K562 (cell line): Measurements from ENCODE around the gene MCL1. TPM values are rescaled to one million over a fixed set of nuclear protein-coding genes. Genes with fewer than 3 reads are reported as not detected.

Experiments
- ADNP ChIP-seq: fragments of 200-800 bp; sonication (Bioruptor generic); IDR thresholded peaks from 2 replicates; pipeline ENCODE4 v1.6.1; 2016; ENCODE audit warnings: missing genetic modification characterization, missing compliant biosample characterization
- CHD2 ChIP-seq: IDR thresholded peaks from 2 replicates; pipeline ENCODE4 v1.6.1; 2011; ENCODE audit warnings: low read depth, low read length
- EP300 ChIP-seq: IDR thresholded peaks from 2 replicates; pipeline ENCODE4 v1.6.1; 2012; ENCODE audit warnings: low read length, improper control_type of control experiment
- GTF2A2 ChIP-seq: IDR thresholded peaks from 2 replicates; pipeline ENCODE4 v1.6.1; 2016; ENCODE audit warnings: mild to moderate bottlenecking, missing genetic modification characterization, missing compliant biosample characterization
- HDAC6 ChIP-seq: IDR thresholded peaks from 2 replicates; pipeline ENCODE4 v1.6.1; 2012; ENCODE audit warnings: low read depth, mild to moderate bottlenecking, control low read depth, inconsistent platforms, low read length, moderate library complexity
- HMGXB4 ChIP-seq: sonication (generic); formaldehyde crosslinking; IDR thresholded peaks from 2 replicates; pipeline ENCODE4 v1.8.1; 2023; ENCODE audit warnings: mild to moderate bottlenecking, missing genetic modification reagents
- NCOA6 ChIP-seq: fragments of 450-650 bp; IDR thresholded peaks from 2 replicates; pipeline ENCODE4 v1.6.1; 2017; ENCODE audit warnings: mild to moderate bottlenecking
- SREBF1 ChIP-seq: fragments of 150-350 bp; IDR thresholded peaks from 2 replicates; pipeline ENCODE4 v1.6.1; 2014; ENCODE audit warnings: antibody characterized with exemption, low read depth, low read length, borderline replicate concordance
- SREBF2 ChIP-seq: sonication (generic); formaldehyde crosslinking; IDR thresholded peaks from 2 replicates; pipeline ENCODE4 v1.4.0; 2020; ENCODE audit warnings: mild to moderate bottlenecking, missing genetic modification reagents
- SRSF1 ChIP-seq: fragments of 200-400 bp; formaldehyde crosslinking; IDR thresholded peaks from 2 replicates; pipeline ENCODE4 v1.6.1; 2017; ENCODE audit warnings: mild to moderate bottlenecking, low read depth, low read length, moderate library complexity
- ZBTB1 ChIP-seq: sonication (generic); formaldehyde crosslinking; IDR thresholded peaks from 2 replicates; pipeline ENCODE4 v1.8.1; 2023; ENCODE audit warnings: missing genetic modification reagents, low read depth, mild to moderate bottlenecking, borderline replicate concordance
- ZNF175 ChIP-seq: fragments of 200-800 bp; sonication (Bioruptor generic); IDR thresholded peaks from 2 replicates; pipeline ENCODE4 v1.6.1; 2016; ENCODE audit warnings: low read depth, mild to moderate bottlenecking, missing genetic modification characterization, missing compliant biosample characterization
- ZNF695 ChIP-seq: fragments of 450-650 bp; formaldehyde crosslinking; IDR thresholded peaks from 2 replicates; pipeline ENCODE4 v1.4.0; 2020; ENCODE audit warnings: mild to moderate bottlenecking, moderate library complexity
- polyA plus RNA-seq, 8 experiments: library from polyadenylated mRNA; depleted of rRNA in 4 of 8; stranded (reverse) in 5 of 8; unstranded in 3 of 8; fragments of >200 nt; fragmentation: Nextera tagmentation in 2 of 8; fragmentation: Illumina TruSeq in 1 of 8; extraction: Ambion mirVana in 2 of 8; extraction: Trizol in 1 of 8; gene quantifications; 2 replicates each; pipeline versions ENCODE4 v1.2.1 to v1.2.3, GENCODE V29; 2011 to 2014; ENCODE audit warnings: inconsistent platforms in 1 of 8, missing spikeins in 1 of 8
- total RNA-seq, 7 experiments: library from RNA; depleted of rRNA in 6 of 7; stranded (reverse); fragments of >200 nt in 6 of 7; fragmentation: Illumina TruSeq in 2 of 7; extraction: Trizol in 2 of 7; gene quantifications; 2 replicates each; pipeline versions ENCODE4 v1.2.1 to v1.2.3, GENCODE V29; 2011 to 2021; ENCODE audit warnings: low replicate concordance in 1 of 7
- TF ChIP-seq, protein P1 (sequence below): fragments of 450-650 bp; IDR thresholded peaks from 2 replicates; pipeline ENCODE4 v1.6.1; 2016; ENCODE audit warnings: mild to moderate bottlenecking, moderate library complexity

Gene MCL1
- total and polyA plus RNA-seq, 9 of the 15 experiments (the other 6 are each of a cell fraction or from before 2014, with no cell fraction given) = 27.1 to 224 (median 138) TPM

DNA sequence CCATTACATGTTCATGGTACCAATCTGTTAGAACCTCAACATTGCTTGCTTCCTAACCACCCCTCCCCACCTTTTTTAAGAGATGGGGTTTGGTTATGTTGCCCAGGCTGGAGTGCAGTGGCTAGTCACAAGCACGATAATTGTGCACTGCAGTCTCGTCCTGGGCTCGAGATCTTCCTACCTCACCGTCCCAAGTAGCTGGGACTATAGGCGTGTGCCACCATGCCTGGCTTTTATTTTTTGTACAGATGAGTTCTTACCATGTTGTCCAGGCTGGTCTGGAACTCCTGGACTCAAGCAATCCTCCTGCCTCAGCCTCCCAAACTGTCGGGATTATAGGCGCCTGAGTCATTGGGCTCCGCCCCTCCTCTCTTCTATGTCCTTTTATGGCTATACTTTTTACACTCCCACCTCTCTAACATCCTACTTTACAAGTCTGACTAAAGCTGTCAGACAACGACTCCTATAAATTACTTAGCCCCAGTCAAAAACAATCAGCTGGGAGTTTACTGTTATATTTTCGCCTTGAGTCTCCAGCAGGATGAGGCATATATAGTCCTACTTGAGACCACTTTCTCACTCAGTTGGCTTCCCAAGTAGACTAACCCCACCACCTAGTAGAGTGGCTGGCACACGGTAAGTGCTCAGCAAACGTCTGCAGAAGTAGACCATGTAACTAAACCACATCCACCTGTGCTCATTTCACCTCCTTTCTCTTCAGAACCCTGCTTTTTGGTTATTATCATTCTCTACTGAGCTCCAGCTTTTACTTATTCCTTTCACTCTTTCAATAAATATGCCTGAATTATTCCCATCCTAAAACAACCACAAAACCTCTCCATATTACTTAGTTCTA, 36.2 kb upstream of the MCL1 start (continued):
- TF ChIP-seq SREBF2 (no peak), CHD2 (no peak), ZNF695 (CRISPR knock-in tag) (no peak), SREBF1 (no peak), SRSF1 (no peak), ZNF175 (CRISPR knock-in tag) (peak; percentile 96), HMGXB4 (no peak), HDAC6 (no peak), ADNP (tag) (peak; percentile 96), EP300 (peak; percentile 58), GTF2A2 (tag) (no peak), ZBTB1 (no peak), NCOA6 (no peak)
- TF ChIP-seq, protein P1, sequence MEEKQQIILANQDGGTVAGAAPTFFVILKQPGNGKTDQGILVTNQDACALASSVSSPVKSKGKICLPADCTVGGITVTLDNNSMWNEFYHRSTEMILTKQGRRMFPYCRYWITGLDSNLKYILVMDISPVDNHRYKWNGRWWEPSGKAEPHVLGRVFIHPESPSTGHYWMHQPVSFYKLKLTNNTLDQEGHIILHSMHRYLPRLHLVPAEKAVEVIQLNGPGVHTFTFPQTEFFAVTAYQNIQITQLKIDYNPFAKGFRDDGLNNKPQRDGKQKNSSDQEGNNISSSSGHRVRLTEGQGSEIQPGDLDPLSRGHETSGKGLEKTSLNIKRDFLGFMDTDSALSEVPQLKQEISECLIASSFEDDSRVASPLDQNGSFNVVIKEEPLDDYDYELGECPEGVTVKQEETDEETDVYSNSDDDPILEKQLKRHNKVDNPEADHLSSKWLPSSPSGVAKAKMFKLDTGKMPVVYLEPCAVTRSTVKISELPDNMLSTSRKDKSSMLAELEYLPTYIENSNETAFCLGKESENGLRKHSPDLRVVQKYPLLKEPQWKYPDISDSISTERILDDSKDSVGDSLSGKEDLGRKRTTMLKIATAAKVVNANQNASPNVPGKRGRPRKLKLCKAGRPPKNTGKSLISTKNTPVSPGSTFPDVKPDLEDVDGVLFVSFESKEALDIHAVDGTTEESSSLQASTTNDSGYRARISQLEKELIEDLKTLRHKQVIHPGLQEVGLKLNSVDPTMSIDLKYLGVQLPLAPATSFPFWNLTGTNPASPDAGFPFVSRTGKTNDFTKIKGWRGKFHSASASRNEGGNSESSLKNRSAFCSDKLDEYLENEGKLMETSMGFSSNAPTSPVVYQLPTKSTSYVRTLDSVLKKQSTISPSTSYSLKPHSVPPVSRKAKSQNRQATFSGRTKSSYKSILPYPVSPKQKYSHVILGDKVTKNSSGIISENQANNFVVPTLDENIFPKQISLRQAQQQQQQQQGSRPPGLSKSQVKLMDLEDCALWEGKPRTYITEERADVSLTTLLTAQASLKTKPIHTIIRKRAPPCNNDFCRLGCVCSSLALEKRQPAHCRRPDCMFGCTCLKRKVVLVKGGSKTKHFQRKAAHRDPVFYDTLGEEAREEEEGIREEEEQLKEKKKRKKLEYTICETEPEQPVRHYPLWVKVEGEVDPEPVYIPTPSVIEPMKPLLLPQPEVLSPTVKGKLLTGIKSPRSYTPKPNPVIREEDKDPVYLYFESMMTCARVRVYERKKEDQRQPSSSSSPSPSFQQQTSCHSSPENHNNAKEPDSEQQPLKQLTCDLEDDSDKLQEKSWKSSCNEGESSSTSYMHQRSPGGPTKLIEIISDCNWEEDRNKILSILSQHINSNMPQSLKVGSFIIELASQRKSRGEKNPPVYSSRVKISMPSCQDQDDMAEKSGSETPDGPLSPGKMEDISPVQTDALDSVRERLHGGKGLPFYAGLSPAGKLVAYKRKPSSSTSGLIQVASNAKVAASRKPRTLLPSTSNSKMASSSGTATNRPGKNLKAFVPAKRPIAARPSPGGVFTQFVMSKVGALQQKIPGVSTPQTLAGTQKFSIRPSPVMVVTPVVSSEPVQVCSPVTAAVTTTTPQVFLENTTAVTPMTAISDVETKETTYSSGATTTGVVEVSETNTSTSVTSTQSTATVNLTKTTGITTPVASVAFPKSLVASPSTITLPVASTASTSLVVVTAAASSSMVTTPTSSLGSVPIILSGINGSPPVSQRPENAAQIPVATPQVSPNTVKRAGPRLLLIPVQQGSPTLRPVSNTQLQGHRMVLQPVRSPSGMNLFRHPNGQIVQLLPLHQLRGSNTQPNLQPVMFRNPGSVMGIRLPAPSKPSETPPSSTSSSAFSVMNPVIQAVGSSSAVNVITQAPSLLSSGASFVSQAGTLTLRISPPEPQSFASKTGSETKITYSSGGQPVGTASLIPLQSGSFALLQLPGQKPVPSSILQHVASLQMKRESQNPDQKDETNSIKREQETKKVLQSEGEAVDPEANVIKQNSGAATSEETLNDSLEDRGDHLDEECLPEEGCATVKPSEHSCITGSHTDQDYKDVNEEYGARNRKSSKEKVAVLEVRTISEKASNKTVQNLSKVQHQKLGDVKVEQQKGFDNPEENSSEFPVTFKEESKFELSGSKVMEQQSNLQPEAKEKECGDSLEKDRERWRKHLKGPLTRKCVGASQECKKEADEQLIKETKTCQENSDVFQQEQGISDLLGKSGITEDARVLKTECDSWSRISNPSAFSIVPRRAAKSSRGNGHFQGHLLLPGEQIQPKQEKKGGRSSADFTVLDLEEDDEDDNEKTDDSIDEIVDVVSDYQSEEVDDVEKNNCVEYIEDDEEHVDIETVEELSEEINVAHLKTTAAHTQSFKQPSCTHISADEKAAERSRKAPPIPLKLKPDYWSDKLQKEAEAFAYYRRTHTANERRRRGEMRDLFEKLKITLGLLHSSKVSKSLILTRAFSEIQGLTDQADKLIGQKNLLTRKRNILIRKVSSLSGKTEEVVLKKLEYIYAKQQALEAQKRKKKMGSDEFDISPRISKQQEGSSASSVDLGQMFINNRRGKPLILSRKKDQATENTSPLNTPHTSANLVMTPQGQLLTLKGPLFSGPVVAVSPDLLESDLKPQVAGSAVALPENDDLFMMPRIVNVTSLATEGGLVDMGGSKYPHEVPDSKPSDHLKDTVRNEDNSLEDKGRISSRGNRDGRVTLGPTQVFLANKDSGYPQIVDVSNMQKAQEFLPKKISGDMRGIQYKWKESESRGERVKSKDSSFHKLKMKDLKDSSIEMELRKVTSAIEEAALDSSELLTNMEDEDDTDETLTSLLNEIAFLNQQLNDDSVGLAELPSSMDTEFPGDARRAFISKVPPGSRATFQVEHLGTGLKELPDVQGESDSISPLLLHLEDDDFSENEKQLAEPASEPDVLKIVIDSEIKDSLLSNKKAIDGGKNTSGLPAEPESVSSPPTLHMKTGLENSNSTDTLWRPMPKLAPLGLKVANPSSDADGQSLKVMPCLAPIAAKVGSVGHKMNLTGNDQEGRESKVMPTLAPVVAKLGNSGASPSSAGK = no peak
